Neural crest cell (in vitro differentiated cells): ENCODE results near the gene CDH8. TPM values are rescaled to one million over a fixed set of nuclear protein-coding genes. Genes with fewer than 3 reads are reported as not detected.

Experiments
- DNase-seq: peaks from one replicate; pipeline ENCODE4 v3.0.0; 2021; ENCODE audit warnings: low read depth, mixed read lengths, low spot score
- H3K27ac Mint-ChIP-seq: one replicate; pipeline ENCODE4 v1.8.0; 2021; ENCODE audit warnings: mild to moderate bottlenecking, mixed read lengths; ENCODE audit not compliant: unreplicated experiment
- H3K27me3 Mint-ChIP-seq: 2 replicates; pipeline ENCODE4 v1.8.0; 2021; ENCODE audit warnings: low read depth, mild to moderate bottlenecking, mixed read lengths
- H3K36me3 Mint-ChIP-seq: 2 replicates; pipeline ENCODE4 v1.8.0; 2021; ENCODE audit warnings: low read depth, mild to moderate bottlenecking, mixed read lengths
- H3K4me1 Mint-ChIP-seq: 2 replicates; pipeline ENCODE4 v1.8.0; 2021; ENCODE audit warnings: mixed read lengths
- H3K4me3 Mint-ChIP-seq: one replicate; pipeline ENCODE4 v1.8.0; 2021; ENCODE audit warnings: mild to moderate bottlenecking, mixed read lengths
- H3K9me3 Mint-ChIP-seq: 2 replicates; pipeline ENCODE4 v1.8.0; 2021; ENCODE audit warnings: mixed read lengths
- total RNA-seq: library from RNA; stranded (reverse); gene quantifications from 2 replicates; pipeline ENCODE4 v1.2.1, GENCODE V29; 2021
- TF ChIP-seq, protein P1 (sequence below): fragments of 200-600 bp; sonication (generic); conservative IDR thresholded peaks from 2 replicates; pipeline ENCODE4 v1.5.0; 2021; ENCODE audit warnings: antibody characterized with exemption, mild to moderate bottlenecking

CDH8 gene
- total RNA-seq, 1 donor from 2014 or later = 7.1 TPM

DNA sequence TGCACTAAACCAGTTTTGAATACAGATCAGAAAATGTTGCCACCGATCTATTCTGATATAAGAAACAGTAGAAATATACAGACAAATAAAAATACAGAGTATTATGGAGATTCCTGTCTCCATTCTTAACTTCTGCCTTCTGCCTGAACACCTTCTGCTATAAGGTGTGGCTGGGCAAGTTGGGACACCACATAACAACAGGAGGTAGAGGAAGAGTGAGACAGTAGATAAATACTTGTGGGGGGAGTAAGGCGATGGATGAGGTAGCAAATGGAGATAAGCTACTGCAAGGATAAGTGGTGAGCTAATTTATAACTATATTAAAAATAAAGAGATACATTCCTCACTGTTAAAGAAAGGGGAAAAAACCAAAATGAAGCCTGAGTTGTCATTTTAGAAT, 143.7 kb downstream of the CDH8 start:
- no peaks in the 10 kb centered on the region for H3K36me3 Mint-ChIP-seq
- no peak overlapping the region for H3K4me3 Mint-ChIP-seq
- DNase-seq = no peak
- no peak overlapping the region for H3K27ac Mint-ChIP-seq
- no peaks in the 10 kb centered on the region for H3K9me3 Mint-ChIP-seq
- TF ChIP-seq, protein P1, sequence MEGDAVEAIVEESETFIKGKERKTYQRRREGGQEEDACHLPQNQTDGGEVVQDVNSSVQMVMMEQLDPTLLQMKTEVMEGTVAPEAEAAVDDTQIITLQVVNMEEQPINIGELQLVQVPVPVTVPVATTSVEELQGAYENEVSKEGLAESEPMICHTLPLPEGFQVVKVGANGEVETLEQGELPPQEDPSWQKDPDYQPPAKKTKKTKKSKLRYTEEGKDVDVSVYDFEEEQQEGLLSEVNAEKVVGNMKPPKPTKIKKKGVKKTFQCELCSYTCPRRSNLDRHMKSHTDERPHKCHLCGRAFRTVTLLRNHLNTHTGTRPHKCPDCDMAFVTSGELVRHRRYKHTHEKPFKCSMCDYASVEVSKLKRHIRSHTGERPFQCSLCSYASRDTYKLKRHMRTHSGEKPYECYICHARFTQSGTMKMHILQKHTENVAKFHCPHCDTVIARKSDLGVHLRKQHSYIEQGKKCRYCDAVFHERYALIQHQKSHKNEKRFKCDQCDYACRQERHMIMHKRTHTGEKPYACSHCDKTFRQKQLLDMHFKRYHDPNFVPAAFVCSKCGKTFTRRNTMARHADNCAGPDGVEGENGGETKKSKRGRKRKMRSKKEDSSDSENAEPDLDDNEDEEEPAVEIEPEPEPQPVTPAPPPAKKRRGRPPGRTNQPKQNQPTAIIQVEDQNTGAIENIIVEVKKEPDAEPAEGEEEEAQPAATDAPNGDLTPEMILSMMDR = no peak
- no peaks in the 10 kb centered on the region for H3K27me3 Mint-ChIP-seq
- H3K4me1 Mint-ChIP-seq = no peaks in the 10 kb centered on the region

DNA sequence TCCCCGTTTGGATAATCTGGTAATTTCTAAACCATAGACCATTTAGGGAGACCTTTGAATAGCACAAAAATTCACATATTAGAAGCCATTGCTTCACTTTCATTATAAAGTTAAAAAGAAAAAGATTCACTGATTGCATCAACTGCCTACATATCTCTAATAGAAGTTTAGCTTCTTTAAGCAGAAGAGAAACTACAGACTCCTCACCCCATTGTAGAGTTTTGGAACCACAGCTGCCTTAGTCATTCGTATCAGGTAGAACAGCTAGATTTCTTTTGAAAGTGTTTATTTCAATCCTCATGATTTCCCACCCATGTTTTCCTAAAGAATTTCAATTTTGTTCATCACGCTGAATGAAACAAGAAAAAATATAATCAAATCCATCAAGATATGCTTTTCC, 144.8 kb downstream of the CDH8 start:
- no peak overlapping the region for H3K4me3 Mint-ChIP-seq
- no peak overlapping the region for H3K27ac Mint-ChIP-seq
- TF ChIP-seq, protein P1 = no peak
- H3K4me1 Mint-ChIP-seq = no peaks in the 10 kb centered on the region
- no peak for DNase-seq
- no peaks in the 10 kb centered on the region for H3K36me3 Mint-ChIP-seq
- no peaks in the 10 kb centered on the region for H3K9me3 Mint-ChIP-seq
- no peaks in the 10 kb centered on the region for H3K27me3 Mint-ChIP-seq

DNA sequence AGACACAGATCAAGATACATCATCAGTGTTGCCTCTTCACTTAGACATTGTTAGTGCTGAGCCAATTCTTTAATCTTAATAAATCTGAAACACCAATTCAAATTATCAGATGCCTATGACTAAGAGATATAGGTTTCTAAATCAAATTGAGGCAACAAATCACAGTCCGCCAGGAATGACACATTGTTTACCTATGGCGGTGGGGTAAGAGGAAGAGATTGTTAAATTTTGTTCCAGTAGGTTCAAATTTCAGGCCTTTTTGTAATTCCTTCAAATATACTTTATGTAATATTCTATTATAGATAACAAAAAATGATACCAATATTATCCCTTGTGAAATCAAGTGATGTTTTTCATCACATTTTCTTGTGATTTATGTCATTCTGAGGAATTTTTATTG, 145.9 kb downstream of the CDH8 start:
- Mint-ChIP-seq H3K27ac (no peak overlapping the region), H3K4me1 (no peaks in the 10 kb centered on the region), H3K9me3 (no peaks in the 10 kb centered on the region), H3K4me3 (no peak overlapping the region), H3K36me3 (no peaks in the 10 kb centered on the region), H3K27me3 (no peaks in the 10 kb centered on the region)
- TF ChIP-seq, protein P1 = no peak
- DNase-seq = no peak

DNA sequence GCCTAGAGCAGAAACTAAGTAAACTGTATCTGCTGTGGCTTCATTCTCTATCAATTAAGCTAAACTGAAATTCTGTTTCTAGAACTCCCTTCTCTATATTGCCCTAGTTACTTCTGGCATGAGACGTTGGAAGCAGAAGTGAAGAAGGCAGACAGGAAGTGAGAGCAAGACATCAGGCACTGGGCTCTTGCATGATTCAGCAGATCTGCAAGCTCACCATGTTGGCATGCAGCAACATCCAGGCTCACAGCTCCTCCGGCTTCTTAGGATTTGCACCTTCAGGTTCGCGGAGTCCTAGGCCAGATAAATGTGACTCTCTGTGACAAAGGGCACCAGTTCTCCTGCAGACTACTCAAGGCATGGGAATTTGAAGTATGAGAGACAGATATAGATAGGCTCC, 148.3 kb downstream of the CDH8 start:
- no peak overlapping the region for H3K27ac Mint-ChIP-seq
- no peaks in the 10 kb centered on the region for H3K36me3 Mint-ChIP-seq
- DNase-seq = no peak
- TF ChIP-seq, protein P1 = no peak
- no peak overlapping the region for H3K4me3 Mint-ChIP-seq
- H3K4me1 Mint-ChIP-seq = no peaks in the 10 kb centered on the region
- H3K9me3 Mint-ChIP-seq = no peaks in the 10 kb centered on the region
- H3K27me3 Mint-ChIP-seq = no peaks in the 10 kb centered on the region

DNA sequence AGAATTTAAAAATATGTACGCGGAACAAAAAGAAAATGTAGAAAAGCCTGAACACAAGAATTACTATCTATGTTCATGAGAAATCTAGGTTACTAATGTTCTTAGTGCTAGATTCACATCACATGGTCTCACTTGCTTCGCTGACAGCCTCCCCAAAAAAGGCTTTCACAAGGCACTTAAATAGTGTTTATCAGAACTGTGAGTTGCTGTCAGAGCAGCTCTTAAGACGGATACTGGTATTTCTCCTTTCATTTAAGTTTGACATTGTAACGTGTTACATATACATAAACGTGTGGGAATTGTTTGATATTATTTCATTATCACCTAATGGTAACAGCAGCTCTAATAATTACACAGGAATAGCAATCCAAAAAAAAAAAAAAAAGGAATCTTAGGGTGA, 150.9 kb downstream of the CDH8 start:
- TF ChIP-seq, protein P1 = no peak
- DNase-seq = no peak
- no peak overlapping the region for H3K4me3 Mint-ChIP-seq
- H3K36me3 Mint-ChIP-seq = no peaks in the 10 kb centered on the region
- no peaks in the 10 kb centered on the region for H3K27me3 Mint-ChIP-seq
- H3K4me1 Mint-ChIP-seq = no peaks in the 10 kb centered on the region
- no peaks in the 10 kb centered on the region for H3K9me3 Mint-ChIP-seq
- no peak overlapping the region for H3K27ac Mint-ChIP-seq

DNA sequence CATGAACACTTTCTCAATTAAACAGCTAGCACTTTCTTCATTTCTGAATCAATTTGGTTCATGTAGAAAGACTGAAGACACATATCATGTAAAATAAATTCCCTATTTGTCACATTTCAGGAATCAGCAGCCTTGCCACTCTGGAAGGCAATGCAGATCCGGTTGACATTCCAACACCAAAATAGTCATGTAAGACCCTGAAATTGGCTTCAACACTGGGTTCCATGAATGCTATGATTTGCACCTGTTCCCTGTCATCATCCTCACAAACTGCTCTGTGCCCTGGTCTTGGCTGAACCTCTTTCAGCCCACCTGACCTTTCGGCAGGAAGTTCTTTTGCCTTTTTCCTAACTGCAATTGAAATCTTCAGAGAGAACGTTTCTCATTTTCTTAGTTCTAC, 156.9 kb downstream of the CDH8 start:
- H3K36me3 Mint-ChIP-seq = peaks cover 5% of the 10 kb centered on the region
- H3K4me1 Mint-ChIP-seq = no peaks in the 10 kb centered on the region
- DNase-seq = no peak
- no peaks in the 10 kb centered on the region for H3K27me3 Mint-ChIP-seq
- no peak overlapping the region for H3K4me3 Mint-ChIP-seq
- no peak overlapping the region for H3K27ac Mint-ChIP-seq
- TF ChIP-seq, protein P1 = no peak
- H3K9me3 Mint-ChIP-seq = peaks cover 3% of the 10 kb centered on the region
